Activated T-helper 17 cell treated with anti-CD3 and anti-CD28 coated beads, Interleukin-2, amount 50 U/mL, for 72 hours (primary cell): ENCODE measurements around the gene COX18. TPM values are rescaled to one million over a fixed set of nuclear protein-coding genes. Genes with fewer than 3 reads are reported as not detected.

Experiments
- ATAC-seq: fragments of 150-1000 bp; cut with Tn5 transposase; replicated peaks from 2 replicates; pipeline ENCODE4 v1.10.0; 2021; ENCODE audit warnings: mild to moderate bottlenecking, moderate library complexity
- H3K27ac Mint-ChIP-seq: one replicate; pipeline ENCODE4 v1.8.0; 2022; ENCODE audit warnings: mixed read lengths
- H3K27me3 Mint-ChIP-seq: one replicate; pipeline ENCODE4 v1.8.0; 2022; ENCODE audit warnings: mixed read lengths
- H3K36me3 Mint-ChIP-seq: one replicate; pipeline ENCODE4 v1.8.0; 2022; ENCODE audit warnings: low read depth, mild to moderate bottlenecking, mixed read lengths
- H3K4me1 Mint-ChIP-seq: one replicate; pipeline ENCODE4 v1.8.0; 2022; ENCODE audit warnings: mixed read lengths
- H3K4me3 Mint-ChIP-seq: one replicate; pipeline ENCODE4 v1.8.0; 2022; ENCODE audit warnings: mild to moderate bottlenecking, mixed read lengths
- H3K9me3 Mint-ChIP-seq: one replicate; pipeline ENCODE4 v1.8.0; 2022; ENCODE audit warnings: mixed read lengths
- total RNA-seq, 2 donors: library from RNA; stranded (reverse); gene quantifications; one replicate each; pipeline ENCODE4 v1.2.3, GENCODE V29; 2022

The COX18 gene
- total RNA-seq, 2 donors from 2014 or later, result 22.2 to 28.3 TPM

GRCh38 chr4:73068491-73069337, 802 bp downstream of the COX18 start:
- peaks cover 60% of the 10 kb centered on the region for H3K36me3 Mint-ChIP-seq
- peak overlapping the region; percentile 96 for H3K27ac Mint-ChIP-seq
- no peaks in the 10 kb centered on the region for H3K9me3 Mint-ChIP-seq
- H3K4me3 Mint-ChIP-seq, result peak overlapping the region; percentile 89
- no peaks in the 10 kb centered on the region for H3K27me3 Mint-ChIP-seq
- peaks cover 11% of the 10 kb centered on the region for H3K4me1 Mint-ChIP-seq
- no peak for ATAC-seq

GRCh38 chr4:73067971-73068394, 1.5 kb downstream of the COX18 start:
- ATAC-seq, result peak; percentile 6
- Mint-ChIP-seq H3K36me3 (peaks cover 60% of the 10 kb centered on the region), H3K27ac (peak overlapping the region; percentile 96), H3K27me3 (no peaks in the 10 kb centered on the region), H3K4me3 (peak overlapping the region; percentile 89), H3K9me3 (no peaks in the 10 kb centered on the region), H3K4me1 (peaks cover 11% of the 10 kb centered on the region)

GRCh38 chr4:73066928-73067327, 2.6 kb downstream of the COX18 start:
- Mint-ChIP-seq H3K4me3 (peak overlapping the region; percentile 89), H3K9me3 (no peaks in the 10 kb centered on the region), H3K36me3 (peaks cover 69% of the 10 kb centered on the region), H3K27me3 (no peaks in the 10 kb centered on the region), H3K4me1 (peaks cover 11% of the 10 kb centered on the region), H3K27ac (peak overlapping the region; percentile 96)
- no peak for ATAC-seq

- Mint-ChIP-seq H3K4me1 (peaks cover 11% of the 10 kb centered on the region), H3K27ac (peak overlapping the region; percentile 96), H3K36me3 (peaks cover 74% of the 10 kb centered on the region), H3K4me3 (peak overlapping the region; percentile 89), H3K27me3 (no peaks in the 10 kb centered on the region), H3K9me3 (no peaks in the 10 kb centered on the region)
- ATAC-seq, result no peak
Observed at GRCh38 chr4:73066445-73066844, 3.1 kb downstream of the COX18 start.

DNA sequence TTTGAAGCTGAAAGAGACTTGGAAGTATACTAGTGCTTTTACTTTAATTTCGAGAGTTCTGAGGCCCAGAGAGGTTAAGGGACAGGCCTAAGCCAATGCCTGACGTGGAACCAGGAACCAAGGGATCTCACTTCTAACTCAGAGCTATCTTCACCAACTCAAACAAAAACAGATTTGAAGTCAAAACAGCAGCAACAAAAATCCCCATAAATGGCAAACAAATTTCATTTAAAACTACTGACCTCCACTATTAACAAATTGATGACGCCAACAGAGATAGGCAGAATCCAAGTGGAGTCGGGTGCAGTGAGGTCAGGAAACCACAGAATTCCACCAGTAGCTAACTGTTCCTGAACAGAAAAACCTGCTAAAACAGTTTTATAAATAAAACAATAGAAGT, 5.0 kb downstream of the COX18 start:
- H3K36me3 Mint-ChIP-seq, result peaks cover 86% of the 10 kb centered on the region
- H3K27ac Mint-ChIP-seq, result peak overlapping the region; percentile 47
- peaks cover 11% of the 10 kb centered on the region for H3K4me1 Mint-ChIP-seq
- no peaks in the 10 kb centered on the region for H3K9me3 Mint-ChIP-seq
- H3K27me3 Mint-ChIP-seq, result no peaks in the 10 kb centered on the region
- H3K4me3 Mint-ChIP-seq, result peak overlapping the region; percentile 14
- ATAC-seq, result no peak

- Mint-ChIP-seq H3K4me3 (peak overlapping the region; percentile 23), H3K36me3 (peaks cover 65% of the 10 kb centered on the region), H3K27me3 (no peaks in the 10 kb centered on the region), H3K27ac (peak overlapping the region; percentile 42), H3K9me3 (no peaks in the 10 kb centered on the region), H3K4me1 (no peaks in the 10 kb centered on the region)
- ATAC-seq, result peak; percentile 87
Observed at GRCh38 chr4:73055241-73055897, 14.1 kb downstream of the COX18 start.

- Mint-ChIP-seq H3K36me3 (peaks cover 52% of the 10 kb centered on the region), H3K27ac (peak overlapping the region; percentile 48), H3K27me3 (no peaks in the 10 kb centered on the region), H3K9me3 (no peaks in the 10 kb centered on the region), H3K4me3 (no peak overlapping the region), H3K4me1 (no peaks in the 10 kb centered on the region)
- ATAC-seq, result no peak
Observed at GRCh38 chr4:73053974-73054480, 15.5 kb downstream of the COX18 start.

DNA sequence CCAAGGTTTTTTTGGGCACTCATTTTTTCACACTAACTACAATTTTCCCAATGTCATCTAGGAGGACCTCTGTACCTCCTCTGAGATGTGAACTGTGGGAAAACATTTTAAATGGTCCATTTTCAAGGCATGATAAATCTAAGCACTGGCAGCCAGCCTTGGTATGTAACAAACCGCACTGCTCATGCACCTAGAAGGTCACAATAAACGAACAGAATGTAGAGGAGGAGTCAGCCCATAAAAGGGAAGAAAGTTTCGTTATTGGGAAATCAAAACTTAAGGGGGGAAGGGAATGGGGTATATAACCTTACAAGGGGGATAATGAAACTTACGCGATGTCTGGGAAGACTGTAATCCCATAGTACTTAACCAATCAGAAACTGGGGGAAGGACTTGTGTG, 16.4 kb downstream of the COX18 start:
- Mint-ChIP-seq H3K27ac (no peak overlapping the region), H3K27me3 (no peaks in the 10 kb centered on the region), H3K4me1 (no peaks in the 10 kb centered on the region), H3K9me3 (no peaks in the 10 kb centered on the region), H3K36me3 (peaks cover 42% of the 10 kb centered on the region), H3K4me3 (no peak overlapping the region)
- no peak for ATAC-seq

- no peaks in the 10 kb centered on the region for H3K9me3 Mint-ChIP-seq
- H3K27me3 Mint-ChIP-seq, result no peaks in the 10 kb centered on the region
- no peak overlapping the region for H3K4me3 Mint-ChIP-seq
- H3K27ac Mint-ChIP-seq, result no peak overlapping the region
- no peaks in the 10 kb centered on the region for H3K4me1 Mint-ChIP-seq
- ATAC-seq, result no peak
- peaks cover 28% of the 10 kb centered on the region for H3K36me3 Mint-ChIP-seq
Observed at GRCh38 chr4:73051625-73052024, 17.9 kb downstream of the COX18 start.

DNA sequence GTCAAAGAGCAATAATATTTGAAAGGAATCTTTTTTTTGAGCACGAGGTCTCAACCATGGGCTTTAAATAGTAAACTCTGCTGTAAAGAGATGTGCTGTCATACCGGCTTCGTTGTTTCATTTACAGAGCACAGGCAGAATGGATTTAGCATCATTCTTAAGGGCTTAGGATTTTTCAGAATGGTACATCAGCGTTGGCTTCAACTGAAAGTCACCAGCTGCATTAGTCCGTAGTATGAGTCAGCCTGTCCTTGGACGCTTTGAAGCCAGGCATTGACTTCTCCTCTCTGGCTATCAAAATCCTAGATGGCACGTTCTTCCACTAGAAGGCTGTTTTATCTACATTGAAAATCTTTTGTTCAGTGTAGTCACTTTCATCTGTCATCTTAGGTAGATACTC, 23.6 kb downstream of the COX18 start:
- Mint-ChIP-seq H3K9me3 (no peaks in the 10 kb centered on the region), H3K4me3 (no peak overlapping the region), H3K27me3 (peaks cover 11% of the 10 kb centered on the region), H3K36me3 (no peaks in the 10 kb centered on the region), H3K27ac (no peak overlapping the region), H3K4me1 (no peaks in the 10 kb centered on the region)
- ATAC-seq, result no peak

- Mint-ChIP-seq H3K4me1 (peaks cover 17% of the 10 kb centered on the region), H3K9me3 (peaks cover 4% of the 10 kb centered on the region), H3K4me3 (no peak overlapping the region), H3K36me3 (no peaks in the 10 kb centered on the region), H3K27ac (no peak overlapping the region), H3K27me3 (peaks cover 17% of the 10 kb centered on the region)
- ATAC-seq, result no peak
Observed at GRCh38 chr4:73037057-73037456, 32.5 kb downstream of the COX18 start.

DNA sequence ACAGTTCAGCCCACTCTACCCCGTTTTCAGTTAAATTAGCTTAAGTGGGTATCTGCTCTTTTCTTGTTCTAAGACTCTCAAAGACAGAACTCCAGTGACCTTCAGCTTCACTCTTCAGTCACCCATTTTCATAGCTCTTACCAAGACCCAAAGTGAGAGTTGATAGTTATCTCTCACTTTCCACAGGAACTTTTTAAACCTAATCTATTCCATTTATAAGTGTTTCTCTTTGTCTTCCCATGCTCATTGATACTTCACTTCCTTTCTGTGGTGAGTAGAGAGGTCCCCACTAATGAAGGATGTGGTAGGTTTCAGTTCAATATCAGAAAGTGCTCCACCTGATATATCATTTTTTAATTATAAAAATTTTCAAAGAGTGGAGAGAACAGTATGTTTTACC, 33.4 kb downstream of the COX18 start:
- peak overlapping the region; percentile 53 for H3K27ac Mint-ChIP-seq
- no peaks in the 10 kb centered on the region for H3K36me3 Mint-ChIP-seq
- H3K4me1 Mint-ChIP-seq, result peaks cover 17% of the 10 kb centered on the region
- H3K4me3 Mint-ChIP-seq, result no peak overlapping the region
- no peak for ATAC-seq
- peaks cover 12% of the 10 kb centered on the region for H3K27me3 Mint-ChIP-seq
- H3K9me3 Mint-ChIP-seq, result peaks cover 4% of the 10 kb centered on the region

DNA sequence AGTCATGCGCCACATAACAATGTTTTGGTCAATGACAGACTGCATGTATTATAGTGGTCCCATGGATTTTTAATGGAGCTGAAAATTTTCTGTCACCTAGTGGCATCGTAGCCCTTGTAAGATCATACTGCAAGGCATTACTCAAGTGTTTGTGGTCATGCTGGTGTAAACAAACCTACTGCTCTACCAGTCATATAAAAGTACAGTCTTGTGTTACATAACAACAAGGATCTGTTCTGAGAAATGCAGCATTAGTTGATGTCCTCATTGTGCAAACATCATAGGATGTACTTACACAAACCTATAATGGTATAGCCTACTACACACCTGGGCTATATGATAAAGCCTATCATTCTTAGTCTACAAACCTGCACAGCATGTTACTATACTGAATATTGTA, 34.6 kb downstream of the COX18 start:
- peaks cover 9% of the 10 kb centered on the region for H3K27me3 Mint-ChIP-seq
- ATAC-seq, result no peak
- H3K27ac Mint-ChIP-seq, result no peak overlapping the region
- peaks cover 4% of the 10 kb centered on the region for H3K9me3 Mint-ChIP-seq
- peaks cover 17% of the 10 kb centered on the region for H3K4me1 Mint-ChIP-seq
- no peak overlapping the region for H3K4me3 Mint-ChIP-seq
- no peaks in the 10 kb centered on the region for H3K36me3 Mint-ChIP-seq

DNA sequence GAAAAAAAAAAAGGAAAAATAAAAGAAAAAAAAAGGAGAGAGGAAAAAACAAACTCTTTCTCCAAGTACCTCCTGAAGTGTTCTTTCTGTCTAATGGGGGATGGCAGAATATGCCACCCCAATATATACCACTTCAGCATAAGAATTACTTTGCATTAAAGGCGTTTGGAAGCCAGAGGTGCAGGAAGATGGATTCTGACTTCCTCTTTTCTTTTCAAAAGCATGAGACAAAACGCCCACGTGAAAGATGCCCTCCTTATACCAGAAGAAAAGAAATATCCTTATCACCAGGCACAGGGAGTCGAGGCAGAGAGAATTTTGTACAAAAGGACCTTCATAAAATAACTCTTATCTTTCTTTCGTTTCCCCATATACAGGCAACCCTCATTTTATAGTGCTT, 40.9 kb downstream of the COX18 start:
- ATAC-seq, result no peak
- Mint-ChIP-seq H3K36me3 (no peaks in the 10 kb centered on the region), H3K4me1 (no peaks in the 10 kb centered on the region), H3K27ac (no peak overlapping the region), H3K27me3 (no peaks in the 10 kb centered on the region), H3K9me3 (no peaks in the 10 kb centered on the region), H3K4me3 (no peak overlapping the region)

DNA sequence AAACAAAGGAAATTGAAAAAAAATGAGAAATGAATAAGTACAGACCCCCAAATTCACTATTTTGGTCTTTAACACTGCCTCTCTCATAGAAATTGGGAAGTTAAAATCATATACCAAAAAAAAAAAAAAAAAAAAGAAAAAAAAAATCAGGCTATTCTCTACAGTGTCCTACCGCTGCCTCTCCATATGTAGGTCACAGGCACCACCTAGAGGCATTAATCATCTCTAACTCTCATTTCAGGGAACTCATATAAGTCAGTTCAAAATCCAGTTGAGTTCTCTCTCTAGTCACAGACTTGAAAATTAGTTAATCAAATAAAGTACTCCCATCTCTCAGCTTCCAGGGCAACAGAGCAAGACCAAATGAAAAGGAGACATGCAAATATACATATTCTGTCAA, 47.9 kb downstream of the COX18 start:
- Mint-ChIP-seq H3K27ac (no peak overlapping the region), H3K4me3 (no peak overlapping the region), H3K9me3 (no peaks in the 10 kb centered on the region), H3K4me1 (no peaks in the 10 kb centered on the region), H3K27me3 (no peaks in the 10 kb centered on the region), H3K36me3 (no peaks in the 10 kb centered on the region)
- peak; percentile 67 for ATAC-seq
